NK-92 (cell line): Measurements from ENCODE around the gene RIN3.
"Not testable (repeated sequence)": the region's sequence is repeated elsewhere in the genome, so short reads cannot be mapped to it uniquely, and the experiment has no call there.

Experiments used
- DNase-seq: peaks from one replicate; lab custom pipeline; 2025; ENCODE audit not compliant: unreplicated experiment; lab: John Stamatoyannopoulos, UW

The RIN3 gene

GRCh38 chr14:92528486-92529100 lies 15.0 kb downstream of the RIN3 start:
- no peak for DNase-seq

- DNase-seq = no peak
Observed at GRCh38 chr14:92529903-92530302, 16.3 kb downstream of the RIN3 start.

GRCh38 chr14:92531106-92531873 lies 17.7 kb downstream of the RIN3 start:
- DNase-seq = no peak

- DNase-seq = no peak
Observed at GRCh38 chr14:92532490-92533163, 19.0 kb downstream of the RIN3 start.

GRCh38 chr14:92534932-92535643 lies 21.5 kb downstream of the RIN3 start:
- no peak for DNase-seq

- DNase-seq = not testable (repeated sequence)
Observed at GRCh38 chr14:92536231-92536630, 22.6 kb downstream of the RIN3 start.

- DNase-seq = no peak
Observed at GRCh38 chr14:92538412-92538985, 24.9 kb downstream of the RIN3 start.

- DNase-seq = no peak
Observed at GRCh38 chr14:92539419-92539818, 25.8 kb downstream of the RIN3 start.

- no peak for DNase-seq
Observed at GRCh38 chr14:92539875-92540274, 26.3 kb downstream of the RIN3 start.

- no peak for DNase-seq
Observed at GRCh38 chr14:92540472-92541048, 27.0 kb downstream of the RIN3 start.

- no peak for DNase-seq
Observed at GRCh38 chr14:92542766-92543554, 29.4 kb downstream of the RIN3 start.

GRCh38 chr14:92544051-92544720 lies 30.6 kb downstream of the RIN3 start:
- DNase-seq = no peak

GRCh38 chr14:92546347-92547053 lies 32.9 kb downstream of the RIN3 start:
- no peak for DNase-seq

- no peak for DNase-seq
Observed at GRCh38 chr14:92549105-92549858, 35.7 kb downstream of the RIN3 start.

- no peak for DNase-seq
Observed at GRCh38 chr14:92549859-92550230, 36.3 kb downstream of the RIN3 start.

GRCh38 chr14:92551044-92551841 lies 37.7 kb downstream of the RIN3 start:
- no peak for DNase-seq

GRCh38 chr14:92552066-92552465 lies 38.5 kb downstream of the RIN3 start:
- DNase-seq = no peak
